Measurements from ENCODE around the gene GP1BA.
"Not testable (repeated sequence)": the region's sequence is repeated elsewhere in the genome, so short reads cannot be mapped to it uniquely, and the experiment has no call there.

GP1BA gene

DNA sequence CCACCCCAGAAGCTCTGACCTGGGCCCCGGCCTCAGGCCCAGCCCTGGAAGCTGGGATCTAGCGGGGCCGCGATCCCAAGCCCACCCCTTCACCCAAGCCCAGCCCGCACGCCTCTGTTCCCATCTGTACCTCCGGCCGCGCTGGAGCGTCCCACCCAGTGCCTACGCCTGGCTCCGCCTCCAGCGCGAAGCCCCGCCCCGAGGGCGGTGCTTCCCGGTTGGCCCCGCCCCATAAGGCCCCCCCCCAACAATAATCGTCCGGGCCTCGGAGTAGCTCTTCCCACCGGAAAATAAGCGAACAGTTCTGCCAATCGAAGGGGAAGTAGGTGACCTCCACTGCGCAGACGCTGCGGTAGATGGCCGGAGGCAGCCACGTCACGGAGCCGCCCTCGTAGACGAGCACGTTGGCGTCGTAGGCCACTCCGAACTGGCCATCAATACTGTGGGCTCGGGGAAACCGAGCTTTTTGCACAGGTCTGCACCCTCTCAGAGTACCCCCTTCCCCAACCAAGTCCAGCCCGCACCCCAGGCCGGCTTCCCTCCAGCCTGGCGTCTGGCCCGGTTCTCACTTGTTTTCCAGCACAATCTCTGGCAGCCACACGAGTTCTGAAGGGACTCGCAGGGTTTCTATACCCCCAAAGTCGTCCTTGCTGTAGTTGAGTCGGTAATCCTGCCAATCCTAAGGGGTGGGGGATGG, 30.3 kb upstream of the GP1BA start:
- DNase-seq = no peak

DNA sequence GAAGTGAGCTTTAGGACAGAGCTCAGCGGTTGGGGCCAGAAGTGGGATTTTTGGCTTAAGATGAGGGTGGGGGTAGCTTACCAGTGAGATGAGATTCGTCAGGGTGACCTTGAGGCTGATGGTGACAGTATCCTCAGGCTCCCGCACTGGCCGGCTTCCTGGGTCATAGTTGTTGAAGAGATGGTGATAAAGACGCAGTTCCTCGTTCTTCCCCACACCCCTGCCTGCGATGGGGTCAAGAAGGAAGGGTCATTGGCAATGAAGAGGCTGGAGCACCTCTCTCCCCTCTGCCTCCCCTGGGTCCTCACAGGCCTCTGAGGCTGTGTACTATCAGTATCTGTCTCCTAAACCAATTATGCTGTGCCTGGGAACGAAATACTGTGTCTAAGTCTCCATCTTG, 29.5 kb upstream of the GP1BA start:
- no peak for DNase-seq

DNA sequence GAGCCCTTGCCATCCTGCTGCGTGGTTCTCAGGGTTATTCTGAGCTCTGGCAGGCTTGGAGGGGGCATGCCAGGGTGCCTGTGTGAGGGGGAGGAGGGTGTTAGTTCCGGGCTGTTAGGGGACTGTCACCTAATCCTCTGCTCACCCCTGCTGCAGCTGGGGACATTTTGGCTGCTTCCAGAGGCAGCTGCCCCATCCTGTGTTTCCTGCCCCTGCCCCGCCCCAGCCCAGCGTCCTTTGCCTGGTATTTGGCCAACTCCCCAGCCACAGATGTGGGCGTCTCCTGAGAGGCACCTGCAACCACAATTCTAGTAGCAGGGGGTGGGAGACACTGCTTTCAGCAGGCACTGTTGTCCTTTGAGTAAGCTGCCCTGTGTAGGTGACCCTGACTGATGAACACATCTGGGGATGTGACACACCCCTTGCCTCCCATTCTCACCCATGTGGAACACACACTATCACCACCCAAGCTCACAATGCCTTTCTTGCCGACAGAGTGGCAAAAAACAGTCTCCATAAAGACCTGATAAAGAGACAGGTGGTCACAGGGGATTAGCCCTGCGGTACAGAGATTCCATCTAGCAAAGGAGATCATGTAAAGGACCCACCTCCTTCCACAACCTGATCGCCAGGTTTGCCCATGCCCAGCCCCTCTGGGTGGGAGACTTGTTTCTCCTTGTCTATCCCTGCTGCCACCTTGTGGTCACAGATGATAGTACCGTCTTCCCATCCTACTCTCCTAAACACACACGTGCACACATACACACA, 28.8 kb upstream of the GP1BA start, which contains the start of gene CHRNE:
Gene CHRNE, minus strand, starts transcription at position 48 of the 768 bp plus-strand sequence. Its CDS starts 35 bp downstream, at position 13.
- peak; percentile 77 to 78 for DNase-seq

DNA sequence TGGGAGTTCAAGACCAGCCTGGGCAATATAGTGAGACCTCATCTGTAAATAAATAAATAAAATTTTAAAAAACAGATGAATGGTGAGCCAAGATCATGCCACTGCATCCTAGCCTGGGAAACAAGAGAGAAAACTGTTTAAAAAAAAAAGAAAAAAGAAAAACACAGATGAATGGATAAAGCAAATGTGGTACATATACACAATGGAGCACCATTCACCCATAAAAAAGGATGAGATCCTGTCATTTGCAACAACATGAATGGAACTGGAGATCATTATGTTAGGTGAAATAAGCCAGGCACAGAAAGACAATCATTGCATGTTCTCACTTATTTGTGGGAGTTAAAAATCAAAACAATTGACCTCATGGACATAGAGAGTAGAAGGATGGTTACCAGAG, 25.4 kb upstream of the GP1BA start:
- not testable (repeated sequence) for DNase-seq

DNA sequence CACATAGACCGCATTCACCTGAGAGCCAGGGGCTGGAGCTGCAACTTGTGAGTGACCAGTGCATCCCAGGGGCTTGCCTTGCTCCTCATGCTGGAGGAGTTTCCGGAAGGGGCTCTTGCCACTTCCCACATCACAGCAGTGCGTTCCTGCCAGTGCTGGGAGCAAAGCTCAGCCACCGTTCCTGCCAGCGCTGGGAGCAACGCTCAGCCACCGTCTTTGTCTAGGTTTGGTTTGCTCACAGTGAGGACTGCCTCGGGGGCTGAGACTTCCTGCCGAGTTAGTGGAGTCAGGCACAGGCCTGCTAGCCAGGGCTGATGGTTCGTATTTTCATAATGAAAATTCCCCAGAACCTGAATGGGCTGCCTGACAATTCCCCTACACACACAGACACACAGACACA, 23.8 kb upstream of the GP1BA start:
- DNase-seq = peak; percentile 29 to 63

DNA sequence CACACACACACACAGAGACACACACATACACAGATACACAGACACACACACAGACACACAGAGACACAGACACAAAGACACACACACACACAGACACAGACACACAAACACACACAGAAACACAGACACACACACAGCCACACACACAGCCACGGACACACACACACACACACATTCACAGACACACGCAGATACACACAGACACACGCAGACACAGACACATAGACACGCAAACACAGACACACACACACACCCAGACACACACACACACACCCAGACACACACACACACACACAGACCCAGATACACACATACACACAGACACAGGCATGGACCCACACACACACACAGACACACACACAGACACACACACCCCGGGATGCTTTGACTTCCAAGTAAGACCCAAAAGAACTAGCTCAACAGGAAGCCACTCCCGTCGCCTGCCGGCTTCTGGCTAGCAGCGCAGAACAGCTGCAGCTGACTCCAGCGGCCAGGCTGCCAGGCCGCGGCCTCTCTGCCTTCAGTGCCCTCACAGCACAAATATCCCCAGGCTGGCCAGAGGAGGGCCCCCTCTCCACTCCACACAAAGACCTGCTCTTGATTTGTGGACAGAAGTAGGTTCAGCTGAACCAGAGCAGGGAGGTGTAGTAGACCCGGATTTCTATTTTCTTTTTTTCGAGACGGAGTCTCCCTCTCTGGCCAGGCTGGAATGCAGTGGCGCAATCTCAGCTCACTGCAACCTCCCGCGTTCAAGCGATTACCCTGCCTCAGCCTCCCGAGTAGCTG, 23.2 kb upstream of the GP1BA start:
- peak; percentile 60 to 73 for DNase-seq

DNA sequence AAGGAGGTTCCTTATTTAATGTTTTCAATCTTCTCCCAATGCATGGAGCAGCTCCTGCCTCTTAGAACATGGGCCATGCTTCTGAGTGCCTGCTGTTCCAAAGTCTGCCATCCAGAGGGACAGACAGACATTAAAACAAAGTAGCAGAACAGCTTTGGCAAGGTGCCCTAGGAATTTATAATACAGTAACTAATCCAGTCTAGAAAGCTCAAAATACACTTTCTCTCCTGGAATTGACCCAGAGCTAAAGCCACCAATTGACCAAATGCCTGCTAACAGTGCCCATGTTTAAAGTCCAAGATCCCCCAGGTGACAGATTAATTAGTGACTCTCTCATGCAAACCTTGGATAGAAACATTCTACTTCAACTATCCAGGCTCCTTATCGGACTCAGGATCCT, 18.1 kb upstream of the GP1BA start:
- no peak for DNase-seq

DNA sequence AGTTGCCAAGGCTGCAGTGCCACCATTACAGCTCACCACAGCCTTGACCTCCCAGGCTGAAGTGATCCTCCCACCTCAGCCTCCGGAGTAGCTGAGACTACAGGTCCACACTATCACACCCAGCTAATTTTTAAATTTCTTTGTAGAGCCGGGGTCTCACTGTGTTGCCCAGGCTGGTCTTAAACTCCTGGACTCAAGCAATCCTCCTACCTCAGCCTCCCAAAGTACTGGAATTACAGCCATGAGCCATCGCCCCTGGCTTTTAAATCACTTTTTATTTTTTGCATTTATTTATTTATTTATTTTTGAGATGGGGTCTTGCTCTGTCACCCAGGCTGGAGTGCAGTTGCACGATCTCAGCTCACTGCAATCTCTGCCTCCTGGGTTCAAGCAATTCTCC, 17.5 kb upstream of the GP1BA start:
- not testable (repeated sequence) for DNase-seq

DNA sequence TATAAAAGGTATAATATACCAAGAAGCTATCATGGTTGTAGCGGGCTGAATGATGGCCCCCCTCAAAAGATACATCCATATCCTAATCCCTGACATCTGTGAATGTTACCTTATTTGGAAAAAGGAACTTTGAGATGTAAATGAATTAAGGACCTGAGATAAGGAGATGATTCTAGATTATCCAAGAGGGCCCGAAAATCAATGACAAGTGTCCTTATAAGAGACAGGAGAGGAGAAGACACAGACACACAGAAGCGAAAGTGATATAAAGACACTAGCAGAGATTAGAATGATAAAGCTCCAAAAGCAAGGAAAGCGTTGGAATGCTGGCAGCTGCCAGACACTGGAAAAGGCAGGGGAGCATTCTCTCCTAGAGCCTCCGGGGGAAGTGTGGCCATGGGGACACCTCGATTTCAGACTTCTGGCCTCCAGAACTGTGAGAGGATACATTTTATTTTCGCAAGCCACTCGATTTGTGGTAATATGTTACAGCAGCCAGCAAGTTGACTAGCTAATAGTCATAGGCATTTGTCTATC, 12.5 kb upstream of the GP1BA start:
- DNase-seq = no peak

DNA sequence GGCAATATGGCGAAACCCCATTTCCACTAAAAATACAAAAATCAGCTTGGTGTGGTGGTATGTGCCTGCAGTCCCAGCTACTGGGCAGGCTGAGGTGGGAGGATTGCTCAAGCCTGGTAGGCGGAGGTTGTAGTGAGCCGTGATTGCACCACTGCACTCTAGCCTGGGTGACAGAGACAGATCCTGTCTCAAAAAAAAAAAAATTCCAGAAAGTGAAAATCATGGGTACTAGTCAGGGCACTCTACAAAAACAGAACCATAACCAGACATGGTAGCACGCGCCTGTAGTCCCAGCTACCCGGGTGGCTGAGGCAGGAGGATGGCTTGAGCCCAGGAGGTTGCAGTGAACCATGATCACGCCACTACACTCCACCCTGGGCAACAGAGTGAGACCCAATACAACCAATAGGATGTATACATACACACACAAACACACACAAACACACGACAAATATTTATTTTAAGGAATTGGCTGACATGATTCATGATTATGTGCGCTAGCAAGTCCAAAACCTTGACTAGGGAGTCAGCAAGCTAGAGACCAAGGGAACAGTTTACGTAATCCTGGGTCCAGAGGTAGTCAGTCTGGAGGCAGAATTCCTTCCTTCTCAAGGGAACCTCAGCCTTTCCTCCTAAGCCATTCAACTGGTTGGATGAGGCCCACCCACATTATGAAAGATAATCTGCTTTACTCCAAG, 11.6 kb upstream of the GP1BA start:
- DNase-seq = no peak

DNA sequence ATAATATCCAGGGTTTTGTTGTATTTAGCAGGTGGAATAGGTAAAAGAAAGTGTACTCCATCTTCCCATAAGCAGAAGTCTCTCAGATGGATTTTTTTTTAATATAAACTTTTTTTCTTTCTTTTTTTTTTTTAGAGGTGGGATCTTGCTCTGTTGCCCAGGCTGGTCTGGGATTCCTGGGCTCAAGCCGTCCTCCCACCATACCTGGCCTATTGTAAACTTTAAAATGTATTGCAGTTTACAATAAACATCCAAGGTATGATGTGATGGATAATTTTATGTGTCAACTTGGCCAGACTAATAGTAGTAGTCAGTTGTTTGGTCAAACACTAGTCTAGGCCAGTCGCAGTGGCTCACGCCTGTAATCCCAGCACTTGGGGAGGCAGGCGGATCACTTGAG, 10.8 kb upstream of the GP1BA start:
- DNase-seq = no peak

DNA sequence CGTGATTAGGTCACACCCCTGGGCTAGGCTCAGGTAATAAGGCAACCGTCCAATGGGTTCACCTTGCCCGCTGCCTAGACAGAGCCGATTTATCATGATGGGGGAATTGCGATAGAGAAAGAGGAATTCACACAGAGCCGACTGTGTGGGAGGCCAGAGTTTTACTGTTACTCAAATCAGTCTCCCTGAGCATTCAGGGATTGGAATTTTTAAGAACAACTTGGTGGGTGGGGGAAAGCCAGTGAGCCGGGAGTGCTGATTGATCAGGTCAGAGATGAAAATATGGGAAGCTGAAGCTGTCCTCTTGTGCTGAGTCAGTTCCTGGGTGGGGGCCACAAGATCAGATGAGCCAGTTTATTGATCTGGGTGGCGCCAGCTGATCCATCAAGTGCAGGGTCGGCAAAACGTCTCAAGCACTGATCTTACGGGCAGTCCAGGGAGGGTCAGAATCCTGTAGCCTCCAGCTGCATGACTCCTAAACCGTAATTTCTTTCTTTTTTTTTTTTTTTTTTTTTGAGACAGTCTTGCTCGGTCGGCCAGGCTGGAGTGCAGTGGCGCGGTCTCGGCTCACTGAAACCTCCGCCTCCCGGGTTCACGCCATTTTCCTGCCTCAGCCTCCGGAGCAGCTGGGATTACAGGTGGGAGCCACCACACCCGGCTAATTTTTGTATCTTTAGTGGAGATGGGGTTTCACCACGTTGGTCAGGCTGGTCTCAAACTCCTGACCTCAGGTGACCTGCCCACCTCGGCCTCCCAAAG, 5.3 kb upstream of the GP1BA start:
- DNase-seq = not testable (repeated sequence)

DNA sequence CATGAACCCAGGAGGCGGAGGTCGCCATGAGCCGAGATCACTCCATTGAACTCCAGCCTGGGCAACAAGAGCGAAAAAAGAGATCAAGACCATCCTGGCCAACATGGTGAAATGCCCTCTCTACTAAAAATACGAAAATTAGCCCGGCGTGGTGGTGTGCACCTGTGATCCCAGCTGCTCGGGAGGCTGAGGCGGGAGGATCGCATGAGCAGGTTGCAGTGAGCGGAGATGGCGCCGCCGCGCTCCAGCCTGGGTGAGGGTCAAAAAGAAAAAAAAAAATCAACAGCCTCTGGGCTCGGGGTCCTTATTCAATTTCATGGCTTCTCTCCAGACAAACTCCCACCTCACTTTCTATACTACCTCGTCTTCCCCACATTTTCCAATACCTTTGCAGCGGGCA, 3.2 kb upstream of the GP1BA start:
- no peak for DNase-seq

DNA sequence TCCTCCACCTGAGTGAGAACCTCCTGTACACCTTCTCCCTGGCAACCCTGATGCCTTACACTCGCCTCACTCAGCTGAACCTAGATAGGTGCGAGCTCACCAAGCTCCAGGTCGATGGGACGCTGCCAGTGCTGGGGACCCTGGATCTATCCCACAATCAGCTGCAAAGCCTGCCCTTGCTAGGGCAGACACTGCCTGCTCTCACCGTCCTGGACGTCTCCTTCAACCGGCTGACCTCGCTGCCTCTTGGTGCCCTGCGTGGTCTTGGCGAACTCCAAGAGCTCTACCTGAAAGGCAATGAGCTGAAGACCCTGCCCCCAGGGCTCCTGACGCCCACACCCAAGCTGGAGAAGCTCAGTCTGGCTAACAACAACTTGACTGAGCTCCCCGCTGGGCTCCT, 679 bp downstream of the GP1BA start:
- DNase-seq = no peak

DNA sequence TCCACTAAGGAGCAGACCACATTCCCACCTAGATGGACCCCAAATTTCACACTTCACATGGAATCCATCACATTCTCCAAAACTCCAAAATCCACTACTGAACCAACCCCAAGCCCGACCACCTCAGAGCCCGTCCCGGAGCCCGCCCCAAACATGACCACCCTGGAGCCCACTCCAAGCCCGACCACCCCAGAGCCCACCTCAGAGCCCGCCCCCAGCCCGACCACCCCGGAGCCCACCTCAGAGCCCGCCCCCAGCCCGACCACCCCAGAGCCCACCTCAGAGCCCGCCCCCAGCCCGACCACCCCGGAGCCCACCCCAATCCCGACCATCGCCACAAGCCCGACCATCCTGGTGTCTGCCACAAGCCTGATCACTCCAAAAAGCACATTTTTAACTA, 1.6 kb downstream of the GP1BA start:
- DNase-seq = no peak

DNA sequence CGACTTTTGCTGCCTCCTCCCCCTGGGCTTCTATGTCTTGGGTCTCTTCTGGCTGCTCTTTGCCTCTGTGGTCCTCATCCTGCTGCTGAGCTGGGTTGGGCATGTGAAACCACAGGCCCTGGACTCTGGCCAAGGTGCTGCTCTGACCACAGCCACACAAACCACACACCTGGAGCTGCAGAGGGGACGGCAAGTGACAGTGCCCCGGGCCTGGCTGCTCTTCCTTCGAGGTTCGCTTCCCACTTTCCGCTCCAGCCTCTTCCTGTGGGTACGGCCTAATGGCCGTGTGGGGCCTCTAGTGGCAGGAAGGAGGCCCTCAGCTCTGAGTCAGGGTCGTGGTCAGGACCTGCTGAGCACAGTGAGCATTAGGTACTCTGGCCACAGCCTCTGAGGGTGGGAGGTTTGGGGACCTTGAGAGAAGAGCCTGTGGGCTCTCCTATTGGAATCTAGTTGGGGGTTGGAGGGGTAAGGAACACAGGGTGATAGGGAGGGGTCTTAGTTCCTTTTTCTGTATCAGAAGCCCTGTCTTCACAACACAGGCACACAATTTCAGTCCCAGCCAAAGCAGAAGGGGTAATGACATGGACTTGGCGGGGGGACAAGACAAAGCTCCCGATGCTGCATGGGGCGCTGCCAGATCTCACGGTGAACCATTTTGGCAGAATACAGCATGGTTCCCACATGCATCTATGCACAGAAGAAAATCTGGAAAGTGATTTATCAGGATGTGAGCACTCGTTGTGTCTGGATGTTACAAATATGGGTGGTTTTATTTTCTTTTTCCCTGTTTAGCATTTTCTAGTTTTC, 2.3 kb downstream of the GP1BA start:
- no peak for DNase-seq

DNA sequence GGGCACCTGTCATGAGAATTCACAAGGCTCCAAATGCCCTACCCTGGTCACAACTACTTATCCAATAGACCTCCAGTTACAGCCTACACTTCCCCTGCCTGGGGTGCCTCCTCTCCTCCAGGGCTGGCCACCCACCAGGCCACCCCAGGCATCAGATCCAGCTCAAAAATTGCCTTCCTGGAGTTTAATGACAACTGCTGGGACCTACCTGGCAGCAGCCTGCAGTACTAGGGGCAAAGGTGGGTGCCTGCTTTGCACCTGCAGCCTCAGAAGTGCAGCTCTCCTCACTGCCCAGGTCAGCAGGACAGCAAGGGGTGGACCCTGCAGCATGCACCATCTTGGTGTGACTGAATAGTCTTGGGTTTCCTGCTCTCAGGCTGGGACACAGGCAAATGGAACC, 3.6 kb downstream of the GP1BA start:
- DNase-seq = no peak

DNA sequence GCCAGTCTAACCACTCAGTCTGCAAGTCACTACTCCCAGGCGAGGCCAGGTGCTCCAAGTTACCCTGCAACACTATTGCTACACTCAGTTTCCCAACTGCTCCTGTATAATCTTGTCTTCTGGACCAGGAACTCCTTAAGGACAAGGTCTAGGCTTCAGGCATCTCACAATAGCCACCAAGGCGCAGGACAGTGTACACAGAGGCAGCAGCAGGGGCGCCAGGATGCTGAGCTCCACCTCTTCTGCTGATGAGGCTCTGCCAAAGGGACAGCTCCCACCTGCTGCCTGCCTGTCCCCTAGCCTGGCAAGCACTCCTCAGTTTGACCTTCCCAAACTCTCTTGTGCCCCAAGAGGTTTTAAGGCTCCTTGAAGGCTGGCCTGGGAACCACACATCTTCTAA, 4.4 kb downstream of the GP1BA start:
- DNase-seq = no peak

DNA sequence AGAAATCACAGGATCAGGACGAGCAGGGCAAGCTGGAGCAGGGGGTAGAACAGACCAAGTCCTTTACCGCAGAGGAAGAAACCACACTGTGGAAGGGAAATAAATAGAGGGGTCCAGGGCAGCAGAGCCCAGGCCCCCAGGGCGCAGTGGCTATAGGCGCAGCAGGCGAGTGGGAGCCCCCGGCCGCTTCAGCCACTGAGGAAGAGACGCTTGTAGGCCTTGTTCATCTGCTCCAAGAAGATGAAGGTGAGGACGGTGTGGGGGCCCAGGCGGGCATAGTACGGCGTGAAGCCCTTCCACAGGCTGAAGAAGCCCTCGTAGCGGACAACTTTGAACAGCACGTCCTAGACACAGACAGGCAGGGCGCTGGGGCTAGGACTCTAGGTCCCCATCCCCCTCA, 5.5 kb downstream of the GP1BA start:
- no peak for DNase-seq

DNA sequence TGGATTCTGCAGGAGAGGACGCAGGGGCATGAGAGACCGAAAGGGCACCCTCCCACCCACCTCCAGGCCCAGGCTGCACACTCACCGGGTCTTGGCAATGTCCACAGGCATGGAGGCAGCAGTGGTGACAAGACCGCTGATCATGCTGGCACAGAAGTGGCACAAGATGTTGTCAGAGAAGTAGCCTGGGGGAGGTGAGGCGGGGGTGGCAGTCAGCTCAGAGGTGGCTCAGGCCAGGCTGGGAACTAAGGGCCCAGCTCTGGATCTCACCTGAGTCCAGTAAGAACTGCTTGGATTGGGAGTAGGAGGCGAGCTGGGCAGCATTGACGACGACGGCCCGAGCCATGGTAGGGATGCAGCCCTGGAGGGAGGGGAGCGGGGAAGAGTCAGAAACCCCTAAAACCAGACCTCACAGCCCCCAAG, 6.0 kb downstream of the GP1BA start:
- no peak for DNase-seq

Measured in NCI-H2081 (cell line).